ENCODE results near the gene FAM135A.

The FAM135A gene

GRCh38 chr6:70379473-70380013, 33.8 kb upstream of the FAM135A start:
- Histone ChIP-seq H3K4me3 (ENCODE audit: severe bottlenecking) (no peak overlapping the region), H3K36me3 (ENCODE audit: low read depth) (no peaks in the 10 kb centered on the region), H3K27ac (ENCODE audit: poor library complexity, severe bottlenecking) (no peak overlapping the region), H3K4me1 (ENCODE audit: insufficient read depth, poor library complexity, severe bottlenecking) (peaks cover 8% of the 10 kb centered on the region), H3K27me3 (ENCODE audit: insufficient read depth, poor library complexity, severe bottlenecking) (no peaks in the 10 kb centered on the region), H3K9me3 (ENCODE audit: severe bottlenecking) (no peaks in the 10 kb centered on the region)
- TF ChIP-seq CTCF (IDR thresholded peaks at IDR 0.05; ENCODE audit: poor library complexity, severe bottlenecking) = no peak
- ATAC-seq (ENCODE audit: low read depth) (no peak), DNase-seq (ENCODE audit: low spot score) (no peak)

- TF ChIP-seq CTCF (IDR thresholded peaks at IDR 0.05; ENCODE audit: poor library complexity, severe bottlenecking) = no peak
- no peak for ATAC-seq (ENCODE audit: low read depth)
Observed at GRCh38 chr6:70380252-70380651, 33.1 kb upstream of the FAM135A start.

GRCh38 chr6:70380771-70381416, 32.4 kb upstream of the FAM135A start:
- Histone ChIP-seq H3K27me3 (ENCODE audit: insufficient read depth, poor library complexity, severe bottlenecking) (no peaks in the 10 kb centered on the region), H3K36me3 (ENCODE audit: low read depth) (no peaks in the 10 kb centered on the region), H3K4me3 (ENCODE audit: severe bottlenecking) (no peak overlapping the region), H3K4me1 (ENCODE audit: insufficient read depth, poor library complexity, severe bottlenecking) (no peaks in the 10 kb centered on the region), H3K9me3 (ENCODE audit: severe bottlenecking) (no peaks in the 10 kb centered on the region), H3K27ac (ENCODE audit: poor library complexity, severe bottlenecking) (no peak overlapping the region)
- TF ChIP-seq CTCF (IDR thresholded peaks at IDR 0.05; ENCODE audit: poor library complexity, severe bottlenecking) = no peak
- DNase-seq (ENCODE audit: low spot score) (no peak), ATAC-seq (ENCODE audit: low read depth) (no peak)

More at GRCh38 chr6:70380252-70380651, 33.1 kb upstream of the FAM135A start:
- H3K4me1 ChIP-seq (ENCODE audit: insufficient read depth, poor library complexity, severe bottlenecking) = peaks cover 3% of the 10 kb centered on the region
- DNase-seq (ENCODE audit: low spot score) = no peak
- no peaks in the 10 kb centered on the region for H3K27me3 ChIP-seq (ENCODE audit: insufficient read depth, poor library complexity, severe bottlenecking)
- H3K27ac ChIP-seq (ENCODE audit: poor library complexity, severe bottlenecking) = no peak overlapping the region
- no peak overlapping the region for H3K4me3 ChIP-seq (ENCODE audit: severe bottlenecking)
- no peaks in the 10 kb centered on the region for H3K9me3 ChIP-seq (ENCODE audit: severe bottlenecking)
- no peaks in the 10 kb centered on the region for H3K36me3 ChIP-seq (ENCODE audit: low read depth)

GRCh38 chr6:70381417-70381782, 31.9 kb upstream of the FAM135A start:
- Histone ChIP-seq H3K27ac (ENCODE audit: poor library complexity, severe bottlenecking) (no peak overlapping the region), H3K4me1 (ENCODE audit: insufficient read depth, poor library complexity, severe bottlenecking) (no peaks in the 10 kb centered on the region), H3K9me3 (ENCODE audit: severe bottlenecking) (no peaks in the 10 kb centered on the region), H3K36me3 (ENCODE audit: low read depth) (no peaks in the 10 kb centered on the region), H3K27me3 (ENCODE audit: insufficient read depth, poor library complexity, severe bottlenecking) (no peaks in the 10 kb centered on the region), H3K4me3 (ENCODE audit: severe bottlenecking) (no peak overlapping the region)
- ATAC-seq (ENCODE audit: low read depth) (no peak), DNase-seq (ENCODE audit: low spot score) (no peak)
- no peak for TF ChIP-seq CTCF (IDR thresholded peaks at IDR 0.05; ENCODE audit: poor library complexity, severe bottlenecking)

GRCh38 chr6:70385901-70386300, 27.4 kb upstream of the FAM135A start:
- Histone ChIP-seq H3K4me3 (ENCODE audit: severe bottlenecking) (no peak overlapping the region), H3K27ac (ENCODE audit: poor library complexity, severe bottlenecking) (no peak overlapping the region), H3K9me3 (ENCODE audit: severe bottlenecking) (no peaks in the 10 kb centered on the region), H3K36me3 (ENCODE audit: low read depth) (no peaks in the 10 kb centered on the region), H3K27me3 (ENCODE audit: insufficient read depth, poor library complexity, severe bottlenecking) (no peaks in the 10 kb centered on the region), H3K4me1 (ENCODE audit: insufficient read depth, poor library complexity, severe bottlenecking) (no peaks in the 10 kb centered on the region)
- ATAC-seq (ENCODE audit: low read depth) (no peak), DNase-seq (ENCODE audit: low spot score) (no peak)
- no peak for TF ChIP-seq CTCF (IDR thresholded peaks at IDR 0.05; ENCODE audit: poor library complexity, severe bottlenecking)
